Sigmoid colon (tissue), 7 donors: ENCODE data around the gene ZNF710. TPM values are rescaled to one million over a fixed set of nuclear protein-coding genes. Genes with fewer than 3 reads are reported as not detected.

Source experiments
- DNase-seq: peaks from one replicate; pipeline ENCODE4 v3.0.0-alpha.2; 2019
- H3K27ac ChIP-seq, 4 donors: fragments of 200-600 bp; sonication (generic); one replicate each; pipeline ENCODE4 v1.5.1; 2016 to 2019; ENCODE audit warnings: mild to moderate bottlenecking in 1 of 4
- H3K27me3 ChIP-seq, 3 donors: fragments of 200-600 bp; sonication (generic); one replicate each; pipeline ENCODE4 v1.5.1; 2019; ENCODE audit warnings: mild to moderate bottlenecking in 1 of 3
- H3K36me3 ChIP-seq, 4 donors: fragments of 200-600 bp; sonication (generic); one replicate each; pipeline ENCODE4 v1.5.1; 2016 to 2019
- H3K4me1 ChIP-seq, 4 donors: fragments of 200-600 bp; sonication (generic); one replicate each; pipeline ENCODE4 v1.5.1; 2017 to 2019
- H3K4me3 ChIP-seq, 4 donors: fragments of 200-600 bp; sonication (generic); one replicate each; pipeline ENCODE4 v1.5.1; 2017 to 2019; ENCODE audit warnings: mild to moderate bottlenecking in 2 of 4, moderate library complexity in 1 of 4
- H3K9me3 ChIP-seq, 4 donors: fragments of 200-600 bp in 3 of 4; sonication (generic) in 3 of 4; one replicate each; pipeline versions ENCODE4 v1.5.1 to v1.6.1; 2013 to 2019
- CTCF ChIP-seq, 4 experiments: fragments of 450-650 bp in 3 of 4; fragments of 200-600 bp in 1 of 4; IDR thresholded peaks; one replicate each; pipeline ENCODE4 v1.5.1; 2016 to 2019; ENCODE audit warnings: antibody characterized with exemption in 4 of 4, mild to moderate bottlenecking in 3 of 4, moderate library complexity in 2 of 4
- EP300 ChIP-seq, 4 donors: sonication (generic); formaldehyde crosslinking; IDR thresholded peaks; one replicate each; pipeline ENCODE4 v1.6.1; 2017; ENCODE audit warnings: antibody characterized with exemption in 4 of 4
- POLR2A ChIP-seq, 2 donors: fragments of 450-650 bp; IDR thresholded peaks; one replicate each; pipeline ENCODE4 v1.6.1; 2016; ENCODE audit warnings: antibody characterized with exemption in 2 of 2, mild to moderate bottlenecking in 2 of 2, moderate library complexity in 2 of 2
- POLR2AphosphoS5 ChIP-seq, 4 donors: sonication (generic); formaldehyde crosslinking; IDR thresholded peaks; one replicate each; pipeline ENCODE4 v1.6.1; 2017; ENCODE audit warnings: antibody characterized with exemption in 4 of 4
- WGBS, 2 donors: extraction: QIAGEN DNeasy Blood & Tissue Kit; methylation state at CpG; one replicate each; pipeline ENCODE4 v1.1.7; 2013; 5-methylcytosine and 5-hydroxymethylcytosine counted together
- intact Hi-C: fragments of 100-400 bp; cut with DNase I; formaldehyde crosslinking; loops from one replicate; pipeline ENCODE4 v1.15.1; 2023
- polyA plus RNA-seq, 3 donors: library from polyadenylated mRNA; stranded (reverse); fragments of 200-250 nt; gene quantifications; one replicate each; pipeline ENCODE4 v1.2.3, GENCODE V29; 2013
- total RNA-seq, 4 donors: library from RNA; depleted of rRNA; stranded (reverse); fragments of >200 nt; gene quantifications; one replicate each; pipeline ENCODE4 v1.1.0, GENCODE V29; 2016
- donor health status: healthy with polysubstance abuse.
- donor health status: Bipolar disorder and iron deficiency.
- donor health status: healthy.

ZNF710 gene
- total and polyA plus RNA-seq, 7 donors = 5.3 to 28.2 (median 10.0) TPM

DNA sequence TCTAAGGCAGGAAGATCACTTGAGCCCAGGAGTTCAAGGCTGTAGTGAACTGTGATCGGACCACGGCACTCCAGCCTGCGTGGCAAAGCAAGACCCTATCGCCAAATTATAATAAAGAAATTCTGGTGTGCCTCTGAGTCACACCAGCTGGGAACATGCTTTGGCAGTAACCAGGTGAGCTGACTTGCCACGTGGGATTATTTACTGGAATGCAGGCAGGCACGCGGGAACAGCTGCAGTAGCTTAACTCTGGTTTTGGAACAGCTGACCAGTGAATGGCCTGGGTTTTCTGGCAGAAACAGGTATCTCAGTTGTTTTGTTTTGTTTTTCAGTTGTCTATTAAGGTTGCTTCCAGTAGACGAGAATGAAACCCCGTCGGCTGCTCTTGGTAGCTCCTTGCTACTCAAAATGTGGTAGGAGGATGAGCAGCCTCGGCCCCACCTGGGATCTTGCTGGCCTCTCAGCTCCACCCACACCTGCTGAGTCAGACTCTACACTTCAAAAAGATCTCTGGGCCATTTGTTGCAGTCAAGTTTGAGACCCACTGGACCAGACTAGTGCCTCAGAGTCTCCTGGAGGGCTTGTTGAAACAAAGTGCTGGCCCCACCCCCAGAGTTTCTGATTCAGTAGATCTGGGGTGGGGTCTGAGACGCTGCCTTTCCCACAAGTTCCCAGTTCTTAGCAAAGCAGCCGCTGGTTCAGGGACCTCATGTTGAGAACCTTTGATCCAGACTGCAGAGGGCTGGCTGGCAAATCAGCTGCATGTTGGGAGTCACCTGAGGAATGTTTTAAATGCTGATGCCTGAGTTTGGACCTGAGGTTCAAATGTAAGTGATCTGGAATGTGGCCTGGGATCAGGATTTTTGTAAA, 74.5 kb downstream of the ZNF710 start:
- intact Hi-C loops = no loop called here
- H3K27me3 ChIP-seq = no peaks in the 10 kb centered on the region
- H3K27ac ChIP-seq = peak overlapping the region; percentile 29 to 70 (median 33)
- TF ChIP-seq CTCF (IDR thresholded peaks at IDR 0.05) (no peak), POLR2A (IDR thresholded peaks at IDR 0.05) (no peak), POLR2AphosphoS5 (IDR thresholded peaks at IDR 0.05) (no peak)
- no peak overlapping the region for H3K4me3 ChIP-seq
- DNase-seq = no peak
- H3K36me3 ChIP-seq = peaks cover 0 to 72% (median 8%) of the 10 kb centered on the region in 4 donors
- peaks cover 0 to 16% (median 12%) of the 10 kb centered on the region in 4 donors for H3K4me1 ChIP-seq
- H3K9me3 ChIP-seq = no peaks in the 10 kb centered on the region
- 66 to 80% methylated on average over 13 of the region's 13 CpGs for WGBS, 2 donors

DNA sequence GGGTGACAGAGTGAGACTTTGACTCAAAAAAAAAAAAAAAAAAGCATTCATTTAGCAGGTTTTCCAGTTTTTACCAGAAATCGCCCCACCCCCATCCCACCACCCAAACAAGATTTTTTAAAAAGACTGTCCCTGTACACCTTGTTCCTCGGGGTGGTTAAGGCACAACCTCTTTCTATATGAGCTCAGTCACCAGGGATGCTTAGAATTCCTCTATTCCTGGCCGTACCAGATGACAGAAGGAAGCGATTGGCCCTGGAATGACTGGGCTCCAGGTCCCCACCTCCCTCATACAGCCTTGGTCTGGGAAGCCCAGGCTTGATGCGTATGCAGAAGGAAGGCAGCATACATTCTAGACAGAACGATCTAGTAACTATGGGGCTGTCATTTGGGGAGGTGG, 75.6 kb downstream of the ZNF710 start:
- H3K9me3 ChIP-seq = no peaks in the 10 kb centered on the region
- TF ChIP-seq POLR2A (IDR thresholded peaks at IDR 0.05) = no peak
- no peak for TF ChIP-seq POLR2AphosphoS5 (IDR thresholded peaks at IDR 0.05)
- TF ChIP-seq EP300 (IDR thresholded peaks at IDR 0.05) = no peak
- no peak for TF ChIP-seq CTCF (IDR thresholded peaks at IDR 0.05)
- H3K27me3 ChIP-seq = no peaks in the 10 kb centered on the region
- no peak overlapping the region for H3K4me3 ChIP-seq
- H3K4me1 ChIP-seq = peaks cover 0 to 6% (median 3%) of the 10 kb centered on the region in 4 donors
- no peak for DNase-seq
- 91 to 95% methylated on average over 6 of the region's 6 CpGs for WGBS, 2 donors
- intact Hi-C loops = no loop called here
- H3K36me3 ChIP-seq = peaks cover 0 to 77% (median 9%) of the 10 kb centered on the region in 4 donors
- H3K27ac ChIP-seq = peak overlapping the region in 2 of 4 donors; percentile 29 to 70

DNA sequence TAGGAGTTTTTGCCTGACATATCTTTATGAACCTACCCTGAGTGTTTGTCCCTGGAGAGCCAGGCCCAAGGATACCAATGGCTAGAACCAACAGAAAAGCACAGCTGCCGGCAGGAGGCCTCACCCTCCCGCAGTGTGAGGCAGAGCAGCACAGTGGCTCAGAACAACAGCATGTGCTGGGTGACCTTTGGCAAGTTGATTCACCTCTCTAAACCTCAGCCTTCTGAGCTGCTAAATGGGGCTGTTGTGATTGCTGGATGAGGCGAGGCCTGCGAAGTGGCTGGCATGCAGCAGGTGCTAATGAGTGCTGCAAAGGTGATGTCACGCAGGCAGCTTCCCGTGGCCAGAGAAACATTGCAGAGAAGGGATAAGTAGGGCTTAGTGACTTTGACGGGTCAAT, 77.8 kb downstream of the ZNF710 start:
- Histone ChIP-seq H3K36me3 (peaks cover 0 to 70% (median 15%) of the 10 kb centered on the region in 4 donors), H3K27ac (no peak overlapping the region), H3K4me3 (no peak overlapping the region), H3K4me1 (peaks cover 0 to 27% (median 18%) of the 10 kb centered on the region in 4 donors), H3K27me3 (no peaks in the 10 kb centered on the region), H3K9me3 (no peaks in the 10 kb centered on the region)
- 88 to 95% methylated on average over 7 of the region's 7 CpGs for WGBS, 2 donors
- intact Hi-C loops = no loop called here
- no peak for TF ChIP-seq EP300 (IDR thresholded peaks at IDR 0.05)
- TF ChIP-seq POLR2AphosphoS5 (IDR thresholded peaks at IDR 0.05) = no peak
- no peak for TF ChIP-seq POLR2A (IDR thresholded peaks at IDR 0.05)
- no peak for TF ChIP-seq CTCF (IDR thresholded peaks at IDR 0.05)
- DNase-seq = no peak

- Histone ChIP-seq H3K27ac (peak overlapping the region in 2 of 4 donors; percentile 59 to 72), H3K36me3 (peaks cover 0 to 70% (median 23%) of the 10 kb centered on the region in 4 donors), H3K27me3 (no peaks in the 10 kb centered on the region), H3K4me3 (no peak overlapping the region), H3K9me3 (no peaks in the 10 kb centered on the region), H3K4me1 (peaks cover 0 to 36% (median 27%) of the 10 kb centered on the region in 4 donors)
- TF ChIP-seq CTCF (IDR thresholded peaks at IDR 0.05) (no peak), POLR2A (IDR thresholded peaks at IDR 0.05) (no peak), EP300 (IDR thresholded peaks at IDR 0.05) (no peak)
- no peak for DNase-seq
- WGBS, 2 donors = 89 to 93% methylated on average over 28 of the region's 28 CpGs
- intact Hi-C loops = no loop called here
Measured at GRCh38 chr15:90079619-90080457, 78.7 kb downstream of the ZNF710 start.
